GM21367 (cell line): ENCODE measurements around the gene ICE2.
A peak's percentile ranks its signal among the peaks of the same experiment; 100 is the strongest.

ENCODE experiments used
- ATAC-seq: cut with Tn5 transposase; IDR thresholded peaks from one replicate; pipeline ENCODE4 v1.9.1; 2021; ENCODE audit not compliant: unreplicated experiment

Gene ICE2

GRCh38 chr15:60478566-60479360, at the start of gene ICE2:
Gene ICE2 (minus strand): TSS chr15:60479142. CDS start chr15:60477977, 1,165 bp downstream.
- ATAC-seq: peak; percentile 81

- ATAC-seq: no peak
These were observed 49.6 kb upstream of the ICE2 start for GRCh38 chr15:60528530-60528929.

- ATAC-seq: no peak
These were observed 48.5 kb upstream of the ICE2 start for GRCh38 chr15:60527456-60527855.

- no peak for ATAC-seq
These were observed 47.2 kb upstream of the ICE2 start for GRCh38 chr15:60526127-60526616.

- no peak for ATAC-seq
These were observed 46.5 kb upstream of the ICE2 start for GRCh38 chr15:60525341-60526039.

GRCh38 chr15:60523056-60523455, 44.1 kb upstream of the ICE2 start:
- no peak for ATAC-seq

GRCh38 chr15:60520825-60521368, 42.0 kb upstream of the ICE2 start:
- ATAC-seq: no peak

- ATAC-seq: peak; percentile 73
These were observed 41.3 kb upstream of the ICE2 start for GRCh38 chr15:60520013-60520824.

GRCh38 chr15:60519218-60519617, 40.3 kb upstream of the ICE2 start:
- ATAC-seq: no peak

GRCh38 chr15:60518511-60518910, 39.6 kb upstream of the ICE2 start:
- ATAC-seq: no peak

GRCh38 chr15:60514261-60514881, 35.4 kb upstream of the ICE2 start:
- no peak for ATAC-seq

GRCh38 chr15:60513676-60514075, 34.7 kb upstream of the ICE2 start:
- ATAC-seq: no peak

GRCh38 chr15:60512937-60513336, 34.0 kb upstream of the ICE2 start:
- no peak for ATAC-seq

GRCh38 chr15:60511351-60512031, 32.5 kb upstream of the ICE2 start:
- no peak for ATAC-seq

GRCh38 chr15:60510006-60510405, 31.1 kb upstream of the ICE2 start:
- ATAC-seq: no peak

- ATAC-seq: no peak
These were observed 30.5 kb upstream of the ICE2 start for GRCh38 chr15:60509470-60509869.

- ATAC-seq: no peak
These were observed 29.5 kb upstream of the ICE2 start for GRCh38 chr15:60508442-60508841.

- ATAC-seq: peak; percentile 87
These were observed 28.9 kb upstream of the ICE2 start for GRCh38 chr15:60507596-60508424.

- no peak for ATAC-seq
These were observed 17.9 kb upstream of the ICE2 start for GRCh38 chr15:60496853-60497252.
